GM13976 (cell line): Measurements from ENCODE around the gene SMAP1.
A peak's percentile ranks its signal among the peaks of the same experiment; 100 is the strongest.

Experiments
- DNase-seq: peaks from one replicate; pipeline ENCODE4 v3.0.0; 2012; ENCODE audit warnings: low spot score
- CTCF ChIP-seq: IDR thresholded peaks from 2 replicates; pipeline ENCODE4 v1.5.1; 2012; ENCODE audit warnings: borderline replicate concordance, mild to moderate bottlenecking; ENCODE audit not compliant: insufficient read depth; ENCODE audit errors: extremely low read depth, missing control alignments, control extremely low read depth
- in situ Hi-C: fragments of 300-500 bp; cut with MboI; formaldehyde crosslinking; loops from one replicate; pipeline ENCODE4 v1.12.0; 2022; ENCODE audit warnings: low sequenced_read_pairs, mixed read lengths, inconsistent platforms; ENCODE audit not compliant: unreplicated experiment

Gene SMAP1

GRCh38 chr6:70779934-70780333 lies 112.3 kb downstream of the SMAP1 start:
- in situ Hi-C loops: no loop called here
- TF ChIP-seq CTCF: no peak

GRCh38 chr6:70790483-70791224 lies 123.0 kb downstream of the SMAP1 start:
- DNase-seq: no peak
- TF ChIP-seq CTCF: no peak
- in situ Hi-C loops: no loop called here

More at GRCh38 chr6:70779934-70780333, 112.3 kb downstream of the SMAP1 start:
- no peak for DNase-seq

GRCh38 chr6:70797625-70798024 lies 129.9 kb downstream of the SMAP1 start:
- TF ChIP-seq CTCF: no peak
- peak; percentile 29 for DNase-seq
- in situ Hi-C loops: no loop called here

GRCh38 chr6:70806086-70806485 lies 138.4 kb downstream of the SMAP1 start:
- no peak for TF ChIP-seq CTCF
- DNase-seq: no peak
- in situ Hi-C loops: no loop called here

- in situ Hi-C loops: no loop called here
- no peak for TF ChIP-seq CTCF
- no peak for DNase-seq
These were observed 144.1 kb downstream of the SMAP1 start for GRCh38 chr6:70811788-70812187.

- DNase-seq: no peak
- no peak for TF ChIP-seq CTCF
- in situ Hi-C loops: no loop called here
These were observed 146.2 kb downstream of the SMAP1 start for GRCh38 chr6:70813885-70814284.
